Heart left ventricle (tissue), 16 donors: Measurements from ENCODE around the gene LMTK3. TPM values are rescaled to one million over a fixed set of nuclear protein-coding genes. Genes with fewer than 3 reads are reported as not detected.

Experiments used
- ATAC-seq, 4 donors: fragments of 200-7000 bp; cut with Tn5 transposase; one replicate each; pipeline ENCODE4 v1.9.1; 2020 to 2022; ENCODE audit warnings: moderate library complexity in 4 of 4, mild to moderate bottlenecking in 3 of 4, moderate number of reproducible peaks in 1 of 4
- DNase-seq, 5 donors: peaks; one replicate each; pipeline ENCODE4 v3.0.0-alpha.2; 2020
- H3K27ac ChIP-seq, 12 donors: fragments of 200-600 bp; sonication (generic) in 4 of 12; one replicate each; pipeline versions ENCODE4 v1.5.0 to v1.8.0; 2016 to 2022; ENCODE audit warnings: mild to moderate bottlenecking in 2 of 12
- H3K27me3 ChIP-seq, 9 donors: fragments of 200-600 bp; sonication (generic) in 2 of 9; one replicate each; pipeline versions ENCODE4 v1.5.1 to v1.8.0; 2016 to 2022; ENCODE audit warnings: mild to moderate bottlenecking in 3 of 9
- H3K36me3 ChIP-seq, 9 donors: fragments of 200-600 bp; sonication (generic) in 2 of 9; one replicate each; pipeline versions ENCODE4 v1.5.0 to v1.8.0; 2018 to 2022; ENCODE audit warnings: mild to moderate bottlenecking in 2 of 9
- H3K4me1 ChIP-seq, 12 donors: fragments of 200-600 bp; sonication (generic) in 4 of 12; one replicate each; pipeline versions ENCODE4 v1.5.0 to v1.8.0; 2016 to 2022; ENCODE audit warnings: mild to moderate bottlenecking in 3 of 12
- H3K4me3 ChIP-seq, 12 donors: fragments of 200-600 bp; sonication (generic) in 4 of 12; one replicate each; pipeline versions ENCODE4 v1.5.0 to v1.8.0; 2017 to 2022; ENCODE audit warnings: mild to moderate bottlenecking in 9 of 12, moderate library complexity in 4 of 12
- H3K9me3 ChIP-seq, 12 donors: fragments of 200-600 bp; sonication (generic) in 4 of 12; one replicate each; pipeline versions ENCODE4 v1.5.0 to v1.8.0; 2016 to 2022; ENCODE audit warnings: mild to moderate bottlenecking in 1 of 12
- POLR2A ChIP-seq, 2 donors: fragments of 450-650 bp; IDR thresholded peaks; one replicate each; pipeline ENCODE4 v1.6.1; 2017; ENCODE audit warnings: antibody characterized with exemption in 2 of 2, mild to moderate bottlenecking in 2 of 2, moderate library complexity in 2 of 2
- WGBS, 4 donors: extraction: QIAGEN DNeasy Blood & Tissue Kit in 2 of 4; methylation state at CpG; one replicate each; pipeline versions ENCODE4 v1.1.5 to v1.1.7; 2013 to 2018; 5-methylcytosine and 5-hydroxymethylcytosine counted together
- intact Hi-C, 10 donors: fragments of 100-400 bp; cut with DNase I; formaldehyde crosslinking; loops; one replicate each; pipeline versions ENCODE4 v1.11.1 to v1.14.2; 2022
- polyA plus RNA-seq, 2 donors: library from polyadenylated mRNA; stranded (reverse); fragments of 200-250 nt; gene quantifications; one replicate each; pipeline ENCODE4 v1.2.3, GENCODE V29; 2013
- total RNA-seq, 9 donors: library from RNA; depleted of rRNA in 2 of 9; stranded (reverse); fragments of >200 nt in 2 of 9; fragmentation: NEBNext Ultra II Directional in 3 of 9; extraction: Animal tissue kit (Norgen Biotek cat#: 25700) in 3 of 9; gene quantifications; one replicate each; pipeline versions ENCODE4 v1.1.0 to v1.2.4, GENCODE V29; 2016 to 2023
- TF ChIP-seq, protein P1 (sequence below), 12 donors: fragments of 200-600 bp; sonication (generic) in 4 of 12; IDR thresholded peaks; one replicate each; pipeline versions ENCODE4 v1.5.0 to v1.8.0; 2018 to 2022; ENCODE audit warnings: antibody characterized with exemption in 12 of 12, mild to moderate bottlenecking in 5 of 12
- donor health status: ischemic (EF 13 %, LVEDD 7.1; RV severe dilation, severe dysfunction).
- donor health status: healthy with polysubstance abuse.
- donor health status: DM: no; HTN: yes; CAD: no.
- donor health status: DM: no; HTN: no; CAD: no.
- donor health status: ischemic (EF 25% LVEDD 6.9; RV normal size, moderate dysfunction).
- donor health status: ischemic (EF 25% LVEDD 5.7; RV mildly dilated, moderate dysfunction).
- donor health status: healthy.
- donor health status: DM: yes; HTN: yes; CAD: no.
- donor health status: ischemic (EF 35%, LVEDD 5.7; RV mildly dilated, moderate dysfunction).
- donor health status: nonischemic (EF 11% LVEDD 7.7; RV severe dilation, severe dysfunction).
- donor health status: DM: yes; HTN: yes; CAD: no.
- donor health status: PGD.
- donor health status: ischemic (EF 29% LVEDD 5.4; RV normal size, mild dysfunction).
- donor health status: nonischemic (EF 23%, LVEDD 6.1; RV moderate dilation, normal function).

LMTK3 gene
- total and polyA plus RNA-seq, 11 donors: 0.19 to 1.9 (median 1.3) TPM

DNA sequence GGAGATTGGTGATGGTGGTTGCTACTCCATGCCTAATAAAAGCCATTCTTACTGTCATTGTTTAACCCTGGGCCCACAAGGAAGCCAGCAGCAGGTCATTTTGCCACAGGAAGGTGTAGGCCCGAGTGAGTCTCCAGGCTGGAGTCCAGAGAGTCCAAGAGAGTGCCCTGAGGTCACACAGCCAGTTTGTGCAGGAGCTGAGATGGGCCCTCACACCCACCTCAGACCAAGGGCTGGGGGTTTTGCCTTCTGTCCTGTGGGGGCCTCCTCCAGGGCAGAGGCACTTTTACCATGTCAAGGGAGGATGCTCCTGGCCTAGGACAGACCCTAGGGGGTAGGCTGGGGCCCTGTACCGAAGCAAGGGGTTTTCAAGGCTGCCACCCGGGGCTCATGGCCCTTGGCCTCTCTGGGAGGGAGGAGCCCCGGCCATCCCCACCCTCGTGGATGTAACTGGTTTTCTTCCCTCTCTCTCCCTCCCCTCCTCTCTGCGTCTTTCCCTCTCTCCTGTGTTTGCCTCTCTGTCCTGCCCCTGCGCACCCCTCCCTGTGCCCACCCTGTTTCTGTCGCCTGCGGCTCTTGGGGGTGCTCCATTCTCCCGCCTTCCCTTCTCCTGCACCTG, 34.5 kb downstream of the LMTK3 start:
- TF ChIP-seq, protein P1, sequence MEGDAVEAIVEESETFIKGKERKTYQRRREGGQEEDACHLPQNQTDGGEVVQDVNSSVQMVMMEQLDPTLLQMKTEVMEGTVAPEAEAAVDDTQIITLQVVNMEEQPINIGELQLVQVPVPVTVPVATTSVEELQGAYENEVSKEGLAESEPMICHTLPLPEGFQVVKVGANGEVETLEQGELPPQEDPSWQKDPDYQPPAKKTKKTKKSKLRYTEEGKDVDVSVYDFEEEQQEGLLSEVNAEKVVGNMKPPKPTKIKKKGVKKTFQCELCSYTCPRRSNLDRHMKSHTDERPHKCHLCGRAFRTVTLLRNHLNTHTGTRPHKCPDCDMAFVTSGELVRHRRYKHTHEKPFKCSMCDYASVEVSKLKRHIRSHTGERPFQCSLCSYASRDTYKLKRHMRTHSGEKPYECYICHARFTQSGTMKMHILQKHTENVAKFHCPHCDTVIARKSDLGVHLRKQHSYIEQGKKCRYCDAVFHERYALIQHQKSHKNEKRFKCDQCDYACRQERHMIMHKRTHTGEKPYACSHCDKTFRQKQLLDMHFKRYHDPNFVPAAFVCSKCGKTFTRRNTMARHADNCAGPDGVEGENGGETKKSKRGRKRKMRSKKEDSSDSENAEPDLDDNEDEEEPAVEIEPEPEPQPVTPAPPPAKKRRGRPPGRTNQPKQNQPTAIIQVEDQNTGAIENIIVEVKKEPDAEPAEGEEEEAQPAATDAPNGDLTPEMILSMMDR (IDR thresholded peaks at IDR 0.05): no peak
- no peak for TF ChIP-seq POLR2A (IDR thresholded peaks at IDR 0.05)
- ATAC-seq (no peak), DNase-seq (peak in 1 of 5 donors; percentile 22)
- Histone ChIP-seq H3K27me3 (no peaks in the 10 kb centered on the region), H3K27ac (no peak overlapping the region), H3K4me1 (peaks cover 0 to 26% (median 16%) of the 10 kb centered on the region in 12 donors), H3K4me3 (no peak overlapping the region), H3K36me3 (peaks cover 3 to 71% (median 68%) of the 10 kb centered on the region in 9 donors), H3K9me3 (no peaks in the 10 kb centered on the region)
- intact Hi-C loops: no loop called here
- 79 to 86% (median 83%) methylated on average over 10 of the region's 10 CpGs for WGBS, 4 donors

DNA sequence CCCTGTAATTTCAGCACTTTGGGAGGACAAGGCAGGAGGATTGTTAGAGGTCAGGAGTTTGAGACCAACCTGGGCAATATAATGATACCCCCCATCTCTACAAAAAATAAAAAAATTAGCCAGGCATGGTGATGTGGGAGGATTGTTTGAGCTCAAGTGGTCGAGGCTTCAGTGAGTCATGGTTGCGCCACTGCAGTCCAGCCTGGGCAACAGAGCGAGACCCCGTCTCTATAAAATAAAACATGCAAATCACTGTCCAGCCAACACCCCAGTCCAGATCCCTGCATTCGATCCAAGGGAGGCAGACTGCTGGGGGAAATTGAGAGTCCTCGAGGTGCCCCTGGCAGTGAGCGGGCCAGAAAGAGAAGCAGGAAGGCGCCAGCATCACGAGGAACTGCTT, 35.5 kb downstream of the LMTK3 start:
- DNase-seq (peak in 1 of 5 donors; percentile 43), ATAC-seq (no peak)
- Histone ChIP-seq H3K4me1 (peaks cover 0 to 16% (median 8%) of the 10 kb centered on the region in 12 donors), H3K36me3 (peaks cover 3 to 81% (median 78%) of the 10 kb centered on the region in 9 donors), H3K9me3 (no peaks in the 10 kb centered on the region), H3K4me3 (no peak overlapping the region), H3K27ac (no peak overlapping the region), H3K27me3 (no peaks in the 10 kb centered on the region)
- intact Hi-C loops: no loop called here
- WGBS, 4 donors: 92 to 96% (median 94%) methylated on average over 9 of the region's 9 CpGs
- TF ChIP-seq, protein P1 (IDR thresholded peaks at IDR 0.05): no peak
- no peak for TF ChIP-seq POLR2A (IDR thresholded peaks at IDR 0.05)

DNA sequence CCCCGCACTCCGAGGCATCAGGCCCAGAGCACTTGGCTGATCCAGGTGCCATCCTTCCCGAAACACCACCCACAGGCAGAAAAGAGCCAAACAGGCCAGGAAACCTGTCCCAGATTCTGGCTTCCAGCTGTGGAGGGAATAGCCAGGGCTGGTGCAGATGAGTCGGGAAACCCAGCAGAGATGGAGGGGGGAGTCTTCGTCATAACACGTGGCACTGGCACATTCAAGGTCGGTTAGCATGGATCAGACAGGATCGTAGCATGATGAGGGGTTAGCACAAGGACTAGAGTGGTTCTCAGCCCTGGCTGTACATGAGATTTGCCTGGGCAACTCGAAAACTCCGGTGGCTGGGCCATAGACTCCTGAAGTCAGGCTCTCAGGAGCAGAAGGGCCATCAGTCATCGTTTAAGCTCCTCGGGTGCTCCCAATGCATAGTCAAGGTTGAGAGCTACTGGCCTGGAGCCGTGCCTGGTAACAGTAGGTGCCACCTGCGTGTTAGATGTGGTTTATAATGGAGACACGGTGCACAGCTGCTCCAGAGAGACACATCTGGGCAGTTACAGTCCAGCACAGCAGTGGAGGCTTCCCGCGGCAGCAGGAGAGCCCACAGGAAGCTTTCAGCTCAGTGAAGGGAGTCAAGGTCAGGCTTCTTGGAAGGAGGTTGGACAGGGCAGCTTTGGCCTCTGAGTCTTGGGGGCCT, 36.1 kb downstream of the LMTK3 start:
- no peak overlapping the region for H3K27ac ChIP-seq
- intact Hi-C loops: no loop called here
- H3K4me1 ChIP-seq: peaks cover 0 to 15% (median 4%) of the 10 kb centered on the region in 12 donors
- H3K36me3 ChIP-seq: peaks cover 3 to 87% (median 85%) of the 10 kb centered on the region in 9 donors
- no peaks in the 10 kb centered on the region for H3K27me3 ChIP-seq
- TF ChIP-seq, protein P1 (IDR thresholded peaks at IDR 0.05): no peak
- TF ChIP-seq POLR2A (IDR thresholded peaks at IDR 0.05): no peak
- ATAC-seq (no peak), DNase-seq (peak in 1 of 5 donors; percentile 42)
- H3K4me3 ChIP-seq: no peak overlapping the region
- 85 to 92% (median 91%) methylated on average over 13 to 17 of the region's 17 CpGs for WGBS, 4 donors
- no peaks in the 10 kb centered on the region for H3K9me3 ChIP-seq

DNA sequence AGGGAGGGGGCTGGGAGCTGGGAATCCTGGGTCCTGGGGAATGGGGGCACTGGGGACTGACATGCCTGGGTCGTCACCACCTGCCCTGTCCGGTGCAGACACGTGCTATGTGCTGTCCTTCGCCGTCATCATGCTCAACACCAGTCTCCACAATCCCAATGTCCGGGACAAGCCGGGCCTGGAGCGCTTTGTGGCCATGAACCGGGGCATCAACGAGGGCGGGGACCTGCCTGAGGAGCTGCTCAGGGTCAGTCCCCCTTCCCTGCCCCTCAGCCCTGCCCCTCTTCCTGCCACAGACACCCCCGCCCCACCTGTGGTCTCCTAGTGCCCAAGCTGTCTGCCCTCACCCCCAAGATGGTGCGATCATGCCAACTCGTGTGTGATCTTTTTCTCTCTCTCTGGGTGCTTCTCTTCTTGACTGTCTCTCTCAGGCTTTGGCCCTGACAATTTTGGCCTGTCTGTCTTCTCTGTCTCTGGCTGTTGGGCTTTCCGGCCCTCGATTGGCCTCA, 37.5 kb downstream of the LMTK3 start:
- Histone ChIP-seq H3K36me3 (peaks cover 3 to 88% (median 84%) of the 10 kb centered on the region in 9 donors), H3K4me3 (no peak overlapping the region), H3K27ac (no peak overlapping the region), H3K27me3 (no peaks in the 10 kb centered on the region), H3K9me3 (no peaks in the 10 kb centered on the region), H3K4me1 (peaks cover 0 to 20% (median 11%) of the 10 kb centered on the region in 12 donors)
- no peak for TF ChIP-seq POLR2A (IDR thresholded peaks at IDR 0.05)
- TF ChIP-seq, protein P1 (IDR thresholded peaks at IDR 0.05): no peak
- WGBS, 4 donors: 89 to 93% (median 89%) methylated on average over 9 to 16 of the region's 16 CpGs
- intact Hi-C loops: no loop called here
- ATAC-seq (no peak), DNase-seq (no peak)
